Measurements from ENCODE around the gene PXN.
"Not testable (repeated sequence)": the region's sequence is repeated elsewhere in the genome, so short reads cannot be mapped to it uniquely, and the experiment has no call there.

The PXN gene

GRCh38 chr12:120209851-120210250 is 55.7 kb downstream of the PXN start:
- DNase-seq (ENCODE audit: low spot score), result no peak

- no peak for DNase-seq (ENCODE audit: low spot score)
Observed at GRCh38 chr12:120207227-120207626, 58.3 kb downstream of the PXN start.

GRCh38 chr12:120206781-120207180 is 58.7 kb downstream of the PXN start:
- DNase-seq (ENCODE audit: low spot score), result not testable (repeated sequence)

- no peak for DNase-seq (ENCODE audit: low spot score)
Observed at GRCh38 chr12:120206228-120206627, 59.3 kb downstream of the PXN start.

- no peak for DNase-seq (ENCODE audit: low spot score)
Observed at GRCh38 chr12:120204171-120204570, 61.4 kb downstream of the PXN start.

- DNase-seq (ENCODE audit: low spot score), result no peak
Observed at GRCh38 chr12:120200364-120200800, 65.1 kb downstream of the PXN start.

GRCh38 chr12:120199595-120200306 is 65.8 kb downstream of the PXN start:
- DNase-seq (ENCODE audit: low spot score), result no peak

GRCh38 chr12:120199025-120199424 is 66.5 kb downstream of the PXN start:
- DNase-seq (ENCODE audit: low spot score), result no peak

- DNase-seq (ENCODE audit: low spot score), result no peak
Observed at GRCh38 chr12:120197542-120197887, 68.0 kb downstream of the PXN start.

- DNase-seq (ENCODE audit: low spot score), result not testable (repeated sequence)
Observed at GRCh38 chr12:120196817-120197541, 68.6 kb downstream of the PXN start.

- no peak for DNase-seq (ENCODE audit: low spot score)
Observed at GRCh38 chr12:120196363-120196762, 69.2 kb downstream of the PXN start.

- DNase-seq (ENCODE audit: low spot score), result peak; percentile 75
Observed at GRCh38 chr12:120194534-120195395, 70.8 kb downstream of the PXN start, which contains the start of gene GCN1. Gene GCN1, minus strand, starts transcription at chr12:120194715. Its CDS starts 18 bp downstream, at chr12:120194697.

GRCh38 chr12:120194226-120194533 is 71.3 kb downstream of the PXN start:
- DNase-seq (ENCODE audit: low spot score), result no peak

GRCh38 chr12:120193286-120193685 is 72.2 kb downstream of the PXN start:
- not testable (repeated sequence) for DNase-seq (ENCODE audit: low spot score)

GRCh38 chr12:120190985-120191480 is 74.5 kb downstream of the PXN start:
- DNase-seq (ENCODE audit: low spot score), result no peak

GRCh38 chr12:120190386-120190785 is 75.1 kb downstream of the PXN start:
- DNase-seq (ENCODE audit: low spot score), result no peak

GRCh38 chr12:120186654-120187053 is 78.9 kb downstream of the PXN start:
- no peak for DNase-seq (ENCODE audit: low spot score)

GRCh38 chr12:120183211-120183631 is 82.3 kb downstream of the PXN start:
- DNase-seq (ENCODE audit: low spot score), result no peak

GRCh38 chr12:120181991-120182631 is 83.4 kb downstream of the PXN start:
- DNase-seq (ENCODE audit: low spot score), result no peak

- no peak for DNase-seq (ENCODE audit: low spot score)
Observed at GRCh38 chr12:120180975-120181374, 84.6 kb downstream of the PXN start.

GRCh38 chr12:120175537-120175936 is 90.0 kb downstream of the PXN start:
- no peak for DNase-seq (ENCODE audit: low spot score)

- DNase-seq (ENCODE audit: low spot score), result no peak
Observed at GRCh38 chr12:120175062-120175461, 90.5 kb downstream of the PXN start.

Measured in kidney capillary endothelial cell (primary cell).